Upper lobe of left lung (tissue), 6 donors: ENCODE results near the gene CLBA1. TPM values are rescaled to one million over a fixed set of nuclear protein-coding genes. Genes with fewer than 3 reads are reported as not detected.

Experiments
- ATAC-seq, 2 donors: fragments of 200-7000 bp; cut with Tn5 transposase; one replicate each; pipeline ENCODE4 v1.9.1; 2022; ENCODE audit warnings: mild to moderate bottlenecking in 2 of 2, moderate library complexity in 2 of 2; ENCODE audit not compliant: low FRiP score in 2 of 2
- DNase-seq, 2 donors: peaks; one replicate each; pipeline ENCODE4 v3.0.0-alpha.2; 2019 to 2020
- H3K27ac ChIP-seq, 4 donors: fragments of 200-600 bp; sonication (generic); one replicate each; pipeline ENCODE4 v1.5.1; 2016 to 2019
- H3K27me3 ChIP-seq, 4 donors: fragments of 200-600 bp; sonication (generic); one replicate each; pipeline ENCODE4 v1.5.1; 2017 to 2019
- H3K36me3 ChIP-seq, 4 donors: fragments of 200-600 bp; sonication (generic); one replicate each; pipeline ENCODE4 v1.5.1; 2016 to 2019
- H3K4me1 ChIP-seq, 4 donors: fragments of 200-600 bp; sonication (generic); one replicate each; pipeline ENCODE4 v1.5.1; 2018 to 2019
- H3K4me3 ChIP-seq, 4 donors: fragments of 200-600 bp; sonication (generic); one replicate each; pipeline ENCODE4 v1.5.1; 2017 to 2019; ENCODE audit warnings: mild to moderate bottlenecking in 2 of 4, moderate library complexity in 1 of 4
- H3K9me3 ChIP-seq, 4 donors: fragments of 200-600 bp; sonication (generic); one replicate each; pipeline ENCODE4 v1.5.1; 2018 to 2019
- EP300 ChIP-seq, 4 donors: sonication (generic); formaldehyde crosslinking; IDR thresholded peaks; one replicate each; pipeline ENCODE4 v1.5.1; 2017; ENCODE audit warnings: antibody characterized with exemption in 4 of 4, control low read depth in 2 of 4
- POLR2A ChIP-seq, 4 donors: fragments of 450-650 bp; IDR thresholded peaks; one replicate each; pipeline ENCODE4 v1.5.1; 2016 to 2017; ENCODE audit warnings: antibody characterized with exemption in 4 of 4, mild to moderate bottlenecking in 2 of 4
- POLR2AphosphoS5 ChIP-seq, 2 donors: sonication (generic); formaldehyde crosslinking; IDR thresholded peaks; one replicate each; pipeline ENCODE4 v1.5.1; 2017; ENCODE audit warnings: antibody characterized with exemption in 2 of 2
- WGBS, 2 donors: methylation state at CpG; one replicate each; pipeline ENCODE4 v1.1.5; 2017 to 2018; 5-methylcytosine and 5-hydroxymethylcytosine counted together
- total RNA-seq, 6 donors: library from RNA; depleted of rRNA in 4 of 6; stranded (reverse); fragments of >200 nt in 4 of 6; gene quantifications; one replicate each; pipeline versions ENCODE4 v1.1.0 to v1.2.1, GENCODE V29; 2016 to 2021
- TF ChIP-seq, protein P1 (sequence below), 6 experiments: fragments of 450-650 bp in 4 of 6; fragments of 200-600 bp in 2 of 6; sonication (generic) in 2 of 6; IDR thresholded peaks; one replicate each; pipeline ENCODE4 v1.5.1; 2016 to 2019; ENCODE audit warnings: antibody characterized with exemption in 6 of 6
- donor health status: DM: no; HTN: no; CAD: no; lungs with moderate emphysema.
- donor health status: DM: no; HTN: yes; CAD: no; lungs with severe emphysema.

CLBA1 gene
- total RNA-seq, 6 donors from 2014 or later = 11.1 to 44.0 (median 13.3) TPM

DNA sequence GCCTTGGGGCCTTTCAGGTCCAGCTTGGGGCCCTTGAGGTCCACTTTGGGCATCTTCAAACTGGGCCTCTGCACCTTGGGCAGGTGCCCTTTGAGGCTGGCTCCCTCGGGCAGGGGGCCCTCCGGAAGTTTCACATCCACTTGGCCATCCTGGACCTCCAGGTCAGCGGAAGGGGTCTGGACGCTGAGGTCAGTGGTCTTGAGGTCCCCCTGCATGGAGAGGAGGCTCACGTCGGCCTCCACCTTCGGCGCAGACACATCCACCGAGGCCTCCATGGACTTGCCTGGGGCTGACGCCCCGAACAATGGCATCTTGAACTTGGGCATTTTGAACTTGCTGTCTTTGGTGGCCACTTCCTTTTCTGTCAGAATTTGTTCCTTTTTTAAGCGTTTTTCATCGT, 32.5 kb upstream of the CLBA1 start:
- Histone ChIP-seq H3K4me3 (no peak overlapping the region), H3K9me3 (no peaks in the 10 kb centered on the region), H3K27ac (no peak overlapping the region), H3K4me1 (no peaks in the 10 kb centered on the region), H3K36me3 (no peaks in the 10 kb centered on the region), H3K27me3 (no peaks in the 10 kb centered on the region)
- 87 to 91% methylated on average over 9 to 13 of the region's 13 CpGs for WGBS, 2 donors
- DNase-seq (peak in 1 of 2 donors; percentile 68), ATAC-seq (no peak)
- TF ChIP-seq EP300 (IDR thresholded peaks at IDR 0.05) (no peak), POLR2A (IDR thresholded peaks at IDR 0.05) (no peak), POLR2AphosphoS5 (IDR thresholded peaks at IDR 0.05) (no peak)
- TF ChIP-seq, protein P1, sequence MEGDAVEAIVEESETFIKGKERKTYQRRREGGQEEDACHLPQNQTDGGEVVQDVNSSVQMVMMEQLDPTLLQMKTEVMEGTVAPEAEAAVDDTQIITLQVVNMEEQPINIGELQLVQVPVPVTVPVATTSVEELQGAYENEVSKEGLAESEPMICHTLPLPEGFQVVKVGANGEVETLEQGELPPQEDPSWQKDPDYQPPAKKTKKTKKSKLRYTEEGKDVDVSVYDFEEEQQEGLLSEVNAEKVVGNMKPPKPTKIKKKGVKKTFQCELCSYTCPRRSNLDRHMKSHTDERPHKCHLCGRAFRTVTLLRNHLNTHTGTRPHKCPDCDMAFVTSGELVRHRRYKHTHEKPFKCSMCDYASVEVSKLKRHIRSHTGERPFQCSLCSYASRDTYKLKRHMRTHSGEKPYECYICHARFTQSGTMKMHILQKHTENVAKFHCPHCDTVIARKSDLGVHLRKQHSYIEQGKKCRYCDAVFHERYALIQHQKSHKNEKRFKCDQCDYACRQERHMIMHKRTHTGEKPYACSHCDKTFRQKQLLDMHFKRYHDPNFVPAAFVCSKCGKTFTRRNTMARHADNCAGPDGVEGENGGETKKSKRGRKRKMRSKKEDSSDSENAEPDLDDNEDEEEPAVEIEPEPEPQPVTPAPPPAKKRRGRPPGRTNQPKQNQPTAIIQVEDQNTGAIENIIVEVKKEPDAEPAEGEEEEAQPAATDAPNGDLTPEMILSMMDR (IDR thresholded peaks at IDR 0.05) = no peak

DNA sequence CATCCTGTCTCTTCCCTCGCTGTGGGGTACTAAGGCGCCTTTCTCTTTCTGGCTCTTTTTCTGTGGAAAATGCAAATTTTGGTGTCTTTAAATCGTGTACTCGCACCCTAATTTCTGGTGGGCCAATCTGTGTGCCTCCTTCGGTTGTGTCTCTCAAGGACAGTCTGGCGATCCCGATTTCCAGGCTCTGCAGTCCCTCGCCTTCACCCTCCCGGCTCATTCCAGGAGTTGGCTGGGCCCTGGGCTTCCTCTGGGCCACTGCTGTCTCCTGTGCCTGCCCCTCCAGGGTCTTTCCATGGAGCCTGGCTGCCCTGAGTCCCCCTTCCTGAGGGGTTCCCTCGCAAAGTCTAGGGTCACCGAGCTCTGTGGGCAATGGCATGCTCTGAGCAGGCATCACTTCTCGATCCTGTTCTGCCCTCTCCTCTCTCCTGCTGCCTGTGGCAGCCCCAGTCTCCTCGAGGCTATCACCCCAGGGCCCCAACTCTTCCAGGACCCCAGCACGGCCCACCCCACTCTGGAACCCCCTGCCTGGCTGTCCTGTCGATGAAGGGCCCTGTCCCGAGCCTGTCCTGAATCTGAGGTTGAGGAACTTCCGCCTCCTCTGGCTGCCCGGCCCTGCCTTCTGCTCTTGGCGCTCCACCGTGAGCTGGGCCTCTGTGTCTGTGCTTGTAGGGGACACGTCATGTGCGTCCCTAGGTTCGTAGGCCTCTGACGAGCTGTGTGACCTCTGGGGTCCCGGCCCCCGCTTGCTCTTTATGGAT, 31.5 kb upstream of the CLBA1 start:
- TF ChIP-seq POLR2A (IDR thresholded peaks at IDR 0.05) = no peak
- TF ChIP-seq POLR2AphosphoS5 (IDR thresholded peaks at IDR 0.05) = no peak
- TF ChIP-seq, protein P1 (IDR thresholded peaks at IDR 0.05) = no peak
- TF ChIP-seq EP300 (IDR thresholded peaks at IDR 0.05) = no peak
- 88 to 90% methylated on average over 26 of the region's 26 CpGs for WGBS, 2 donors
- Histone ChIP-seq H3K27me3 (no peaks in the 10 kb centered on the region), H3K27ac (no peak overlapping the region), H3K36me3 (no peaks in the 10 kb centered on the region), H3K4me1 (no peaks in the 10 kb centered on the region), H3K4me3 (no peak overlapping the region), H3K9me3 (no peaks in the 10 kb centered on the region)
- DNase-seq = peak in 1 of 2 donors; percentile 59
- peak; percentile 10 to 71 for ATAC-seq

DNA sequence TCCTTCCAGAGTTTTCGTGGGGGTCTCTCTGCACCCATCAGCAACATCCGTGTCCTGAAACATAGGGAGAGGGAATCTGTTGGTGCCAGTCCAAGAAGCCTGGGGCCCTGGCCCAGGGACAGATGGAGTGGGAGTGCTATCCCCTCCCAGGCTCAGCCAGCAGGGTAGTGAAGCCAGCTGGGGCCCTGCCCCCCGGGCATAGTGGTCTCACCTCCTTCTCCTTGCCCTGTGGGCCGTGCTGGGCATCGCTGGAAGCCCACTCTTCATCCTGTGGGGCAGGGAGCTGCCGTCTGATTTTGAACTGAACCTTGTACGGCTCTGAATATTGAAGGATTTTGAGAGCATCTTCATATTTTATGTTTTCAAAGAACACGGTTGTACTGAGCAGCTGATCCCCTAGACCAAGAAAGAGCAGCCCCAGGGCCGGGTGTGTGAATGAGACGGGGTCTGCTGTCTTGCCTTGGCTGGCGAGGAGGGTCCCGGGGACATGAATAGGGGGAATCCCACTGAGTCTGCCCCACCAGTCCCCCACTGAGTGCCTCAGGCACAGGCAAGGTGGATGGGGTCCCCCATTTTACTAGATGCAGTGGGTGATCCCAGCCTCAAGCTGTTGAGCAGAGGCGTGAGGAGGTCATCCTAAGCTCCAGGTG, 30.7 kb upstream of the CLBA1 start:
- WGBS, 2 donors = 77 to 82% methylated on average over 11 to 13 of the region's 13 CpGs
- no peak for TF ChIP-seq EP300 (IDR thresholded peaks at IDR 0.05)
- TF ChIP-seq, protein P1 (IDR thresholded peaks at IDR 0.05) = no peak
- TF ChIP-seq POLR2AphosphoS5 (IDR thresholded peaks at IDR 0.05) = no peak
- TF ChIP-seq POLR2A (IDR thresholded peaks at IDR 0.05) = no peak
- no peaks in the 10 kb centered on the region for H3K4me1 ChIP-seq
- no peaks in the 10 kb centered on the region for H3K36me3 ChIP-seq
- DNase-seq = peak in 1 of 2 donors; percentile 34
- no peaks in the 10 kb centered on the region for H3K9me3 ChIP-seq
- H3K27ac ChIP-seq = no peak overlapping the region
- H3K27me3 ChIP-seq = no peaks in the 10 kb centered on the region
- ATAC-seq = peak in 1 of 2 donors; percentile 30
- no peak overlapping the region for H3K4me3 ChIP-seq

DNA sequence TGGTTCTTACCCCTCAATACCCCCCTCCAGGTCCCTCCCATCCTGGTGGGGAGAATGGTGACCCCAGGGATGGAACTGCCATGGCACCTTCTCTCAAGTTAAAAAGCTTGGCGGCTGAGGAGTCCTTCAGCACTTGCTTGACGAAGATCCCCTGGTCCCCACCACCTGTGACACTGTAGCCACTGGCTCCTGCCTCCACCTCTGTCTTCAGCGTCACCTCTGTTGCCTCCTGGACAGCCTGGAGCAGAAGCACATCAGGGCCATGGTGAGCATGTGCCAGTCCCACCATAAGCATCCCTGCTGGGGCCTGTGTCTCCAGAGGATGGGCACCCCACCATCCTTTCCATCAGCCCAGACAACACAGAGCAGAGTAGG, 30.2 kb upstream of the CLBA1 start:
- WGBS, 2 donors = 95% methylated on average over 3 of the region's 3 CpGs; no CpG with 5 or more reads in 1 of the 2 donors
- no peaks in the 10 kb centered on the region for H3K4me1 ChIP-seq
- H3K27ac ChIP-seq = no peak overlapping the region
- ATAC-seq (peak in 1 of 2 donors; percentile 39), DNase-seq (no peak)
- TF ChIP-seq POLR2A (IDR thresholded peaks at IDR 0.05) = no peak
- TF ChIP-seq EP300 (IDR thresholded peaks at IDR 0.05) = no peak
- TF ChIP-seq POLR2AphosphoS5 (IDR thresholded peaks at IDR 0.05) = no peak
- TF ChIP-seq, protein P1 (IDR thresholded peaks at IDR 0.05) = no peak
- H3K9me3 ChIP-seq = no peaks in the 10 kb centered on the region
- H3K27me3 ChIP-seq = no peaks in the 10 kb centered on the region
- no peaks in the 10 kb centered on the region for H3K36me3 ChIP-seq
- H3K4me3 ChIP-seq = no peak overlapping the region
